ENCODE results near the gene ADCK1.
"Not testable (repeated sequence)": the region's sequence is repeated elsewhere in the genome, so short reads cannot be mapped to it uniquely, and the experiment has no call there.

Gene ADCK1

DNA sequence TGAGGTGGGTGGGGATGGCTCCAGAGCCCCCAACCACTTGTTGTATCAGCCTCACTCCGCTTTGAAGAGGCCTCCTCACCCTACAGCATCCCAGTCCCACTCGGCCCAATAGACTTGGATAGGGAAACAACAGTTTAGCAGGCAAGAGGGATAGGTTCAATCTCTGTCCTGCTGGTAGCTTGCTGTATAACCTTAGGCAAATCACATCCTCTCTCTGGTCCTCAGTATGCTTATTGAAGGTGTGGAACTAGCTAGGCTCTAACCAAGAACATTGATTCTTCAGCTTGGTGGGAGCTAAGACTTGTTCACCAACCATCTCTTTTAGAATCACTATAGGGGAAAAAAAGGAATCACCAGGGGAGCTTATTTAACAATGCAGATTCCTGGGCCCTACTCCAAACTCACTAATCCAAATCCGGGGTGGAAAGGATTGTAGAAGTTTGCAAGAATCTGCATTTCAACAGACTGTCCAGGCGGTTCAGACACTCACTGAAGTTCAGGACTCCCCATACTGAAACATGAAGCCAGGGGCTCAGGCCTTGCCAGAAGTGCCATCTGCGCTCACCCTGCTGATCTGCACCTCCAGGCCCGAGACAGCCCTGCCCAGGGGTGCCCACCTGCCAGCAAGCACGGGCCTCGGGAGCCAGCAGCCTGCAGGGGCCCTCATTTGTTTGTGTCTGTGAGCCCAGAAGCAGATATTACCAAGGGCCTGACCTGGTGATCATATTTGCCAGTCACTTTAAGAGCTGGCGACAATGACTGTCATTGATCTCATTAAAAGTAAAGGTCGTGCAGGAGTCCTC is 113.0 kb downstream of the ADCK1 start:
- Histone ChIP-seq H3K27me3 (replicated peaks in 2 of 5; ENCODE audit: control insufficient read depth in 4 of 5, insufficient read depth in 5 of 5, low read length in 4 of 5) (no peaks in the 10 kb centered on the region), H3K36me3 (ENCODE audit: control insufficient read depth in 4 of 4, insufficient read depth in 4 of 4, low read length in 3 of 4) (no peaks in the 10 kb centered on the region), H3K27ac (ENCODE audit: insufficient read depth in 1 of 2, low read depth in 1 of 2, low read length in 2 of 2, poor library complexity in 1 of 2, severe bottlenecking in 2 of 2) (no peak overlapping the region), H3K9me3 (ENCODE audit: control extremely low read depth in 1 of 5, control insufficient read depth in 4 of 5, insufficient read depth in 2 of 5, low read depth in 1 of 5, low read length in 4 of 5) (no peaks in the 10 kb centered on the region), H3K4me3 (ENCODE audit: control insufficient read depth in 1 of 7, extremely low read depth in 1 of 7, insufficient read depth in 4 of 7, low read depth in 2 of 7, low read length in 6 of 7) (no peak overlapping the region), H3K4me1 (ENCODE audit: control extremely low read depth in 1 of 4, control insufficient read depth in 4 of 4, insufficient read depth in 4 of 4, low read length in 3 of 4) (peaks cover 0 to 16% (median 3%) of the 10 kb centered on the region in 4 experiments)
- ChIA-PET POLR2A (no interaction called here), CTCF (interaction anchor here (1.1 to 2.4 kb wide), 3 partner anchors 8 to 51 kb away, joined by 3 to 6 read pairs (median 3); no protein-coding TSS in a partner anchor)
- no peak for DNase-seq
- WGBS (ENCODE audit: insufficient coverage): 91% methylated on average over 8 of the region's 10 CpGs

DNA sequence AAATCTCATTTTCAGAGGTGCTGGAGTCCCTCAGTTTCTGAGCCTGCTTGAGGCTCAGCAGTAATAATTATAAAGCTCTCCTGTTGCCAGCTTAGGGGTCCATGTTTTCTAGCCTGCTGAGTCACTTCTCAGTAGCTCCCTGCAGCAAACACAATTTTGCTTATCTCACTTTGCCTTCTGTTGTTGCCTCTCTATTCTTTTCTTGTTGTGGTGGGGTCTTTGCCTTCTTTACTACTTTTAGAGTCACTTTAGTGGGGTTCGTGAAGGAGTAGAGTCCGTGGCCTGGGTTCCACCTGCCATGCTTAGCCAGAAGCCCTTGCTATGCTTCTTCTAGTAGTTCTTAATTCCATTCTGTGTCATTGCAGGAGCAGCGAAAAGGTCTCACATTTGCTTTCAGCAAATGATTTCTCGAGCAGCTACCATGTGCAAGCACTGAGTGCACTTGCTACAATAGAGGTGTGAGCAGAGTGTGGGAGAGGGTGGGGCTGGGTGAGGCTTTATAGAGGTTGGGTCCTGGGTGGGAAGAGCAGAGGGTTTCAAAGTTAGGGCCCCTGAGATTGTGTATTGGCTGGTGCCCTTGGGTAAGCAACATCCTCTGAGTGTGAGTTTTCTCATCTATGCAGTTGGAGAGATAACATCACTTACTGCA is 114.3 kb downstream of the ADCK1 start:
- peak overlapping the region in 1 of 2 experiments; percentile 57 for H3K27ac ChIP-seq (ENCODE audit: insufficient read depth in 1 of 2, low read depth in 1 of 2, low read length in 2 of 2, poor library complexity in 1 of 2, severe bottlenecking in 2 of 2)
- H3K36me3 ChIP-seq (ENCODE audit: control insufficient read depth in 4 of 4, insufficient read depth in 4 of 4, low read length in 3 of 4): no peaks in the 10 kb centered on the region
- ChIA-PET CTCF (interaction anchor here (0.8 kb wide), 1 partner anchor 11 kb away, joined by 3 read pairs; no protein-coding TSS in a partner anchor), POLR2A (interaction anchor here (0.6 kb wide), 1 partner anchor 22 kb away, joined by 3 read pairs; no protein-coding TSS in a partner anchor)
- no peaks in the 10 kb centered on the region for H3K9me3 ChIP-seq (ENCODE audit: control extremely low read depth in 1 of 5, control insufficient read depth in 4 of 5, insufficient read depth in 2 of 5, low read depth in 1 of 5, low read length in 4 of 5)
- H3K27me3 ChIP-seq (replicated peaks in 2 of 5; ENCODE audit: control insufficient read depth in 4 of 5, insufficient read depth in 5 of 5, low read length in 4 of 5): no peaks in the 10 kb centered on the region
- WGBS (ENCODE audit: insufficient coverage): 70% methylated on average over 3 of the region's 4 CpGs
- H3K4me3 ChIP-seq (ENCODE audit: control insufficient read depth in 1 of 7, extremely low read depth in 1 of 7, insufficient read depth in 4 of 7, low read depth in 2 of 7, low read length in 6 of 7): no peak overlapping the region
- peak; percentile 32 to 87 (median 75) for DNase-seq
- H3K4me1 ChIP-seq (ENCODE audit: control extremely low read depth in 1 of 4, control insufficient read depth in 4 of 4, insufficient read depth in 4 of 4, low read length in 3 of 4): peaks cover 0 to 23% (median 8%) of the 10 kb centered on the region in 4 experiments

DNA sequence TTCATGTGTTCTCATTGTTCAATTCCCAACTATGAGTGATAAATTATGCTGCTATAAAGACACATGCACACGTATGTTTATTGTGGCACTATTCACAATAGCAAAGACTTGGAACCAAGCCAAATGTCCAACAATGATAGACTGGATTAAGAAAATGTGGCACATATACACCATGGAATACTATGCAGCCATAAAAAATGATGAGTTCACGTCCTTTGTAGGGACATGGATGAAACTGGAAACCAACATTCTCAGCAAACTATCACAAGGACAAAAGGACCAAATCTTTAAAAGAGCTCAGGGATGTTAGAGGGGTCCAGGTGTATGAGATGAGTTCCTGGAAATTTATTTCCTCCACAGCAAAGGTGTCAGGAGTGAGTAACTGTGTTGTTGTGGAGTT is 115.5 kb downstream of the ADCK1 start:
- no CpG with 5 or more reads among the region's 2 CpGs for WGBS (ENCODE audit: insufficient coverage)
- H3K4me3 ChIP-seq (ENCODE audit: control insufficient read depth in 1 of 7, extremely low read depth in 1 of 7, insufficient read depth in 4 of 7, low read depth in 2 of 7, low read length in 6 of 7); H3K36me3 ChIP-seq (ENCODE audit: control insufficient read depth in 4 of 4, insufficient read depth in 4 of 4, low read length in 3 of 4); H3K9me3 ChIP-seq (ENCODE audit: control extremely low read depth in 1 of 5, control insufficient read depth in 4 of 5, insufficient read depth in 2 of 5, low read depth in 1 of 5, low read length in 4 of 5); DNase-seq; POLR2A ChIA-PET; H3K27ac ChIP-seq (ENCODE audit: insufficient read depth in 1 of 2, low read depth in 1 of 2, low read length in 2 of 2, poor library complexity in 1 of 2, severe bottlenecking in 2 of 2); H3K27me3 ChIP-seq (replicated peaks in 2 of 5; ENCODE audit: control insufficient read depth in 4 of 5, insufficient read depth in 5 of 5, low read length in 4 of 5): not testable (repeated sequence)
- H3K4me1 ChIP-seq (ENCODE audit: control extremely low read depth in 1 of 4, control insufficient read depth in 4 of 4, insufficient read depth in 4 of 4, low read length in 3 of 4): peaks cover 0 to 23% (median 8%) of the 10 kb centered on the region in 4 experiments
- CTCF ChIA-PET: interaction anchor here (1.1 kb wide), 1 partner anchor 9 kb away, joined by 3 read pairs; no protein-coding TSS in a partner anchor

DNA sequence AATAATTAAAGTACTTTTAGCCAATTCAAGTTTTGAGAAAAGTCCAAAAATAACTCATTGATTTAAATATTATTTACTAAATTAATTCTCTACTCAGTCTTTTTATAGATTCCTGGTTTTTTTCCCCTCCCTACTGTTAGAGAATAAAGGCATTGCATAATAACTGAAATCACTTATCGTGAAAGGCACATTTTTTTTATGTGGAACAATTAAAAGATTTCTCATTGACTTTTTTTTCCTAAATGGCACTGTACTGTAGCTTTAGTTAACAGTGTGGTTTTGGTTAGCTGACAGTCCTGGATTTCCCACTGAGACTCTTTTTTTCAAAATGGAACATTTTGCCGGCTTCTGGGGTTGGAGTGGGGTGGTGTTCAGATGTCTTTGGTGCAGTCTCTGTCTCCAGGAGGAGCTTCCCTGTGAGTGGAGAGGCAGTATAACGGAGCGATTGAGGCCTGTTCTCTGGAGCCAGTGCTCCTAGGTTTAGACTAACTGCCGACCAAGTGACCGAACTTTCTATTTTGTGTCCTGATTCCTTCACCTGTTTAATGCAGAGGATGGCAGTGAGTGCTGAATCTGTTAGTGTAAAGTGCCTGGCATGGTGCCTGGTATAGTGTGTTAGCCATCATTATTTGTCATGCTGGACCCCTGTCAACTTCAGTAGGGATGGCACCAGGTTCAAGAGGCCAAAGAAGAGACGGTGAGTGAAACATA is 117.7 kb downstream of the ADCK1 start:
- Histone ChIP-seq H3K27me3 (replicated peaks in 2 of 5; ENCODE audit: control insufficient read depth in 4 of 5, insufficient read depth in 5 of 5, low read length in 4 of 5) (no peaks in the 10 kb centered on the region), H3K36me3 (ENCODE audit: control insufficient read depth in 4 of 4, insufficient read depth in 4 of 4, low read length in 3 of 4) (no peaks in the 10 kb centered on the region), H3K4me3 (ENCODE audit: control insufficient read depth in 1 of 7, extremely low read depth in 1 of 7, insufficient read depth in 4 of 7, low read depth in 2 of 7, low read length in 6 of 7) (no peak overlapping the region), H3K9me3 (ENCODE audit: control extremely low read depth in 1 of 5, control insufficient read depth in 4 of 5, insufficient read depth in 2 of 5, low read depth in 1 of 5, low read length in 4 of 5) (no peaks in the 10 kb centered on the region), H3K4me1 (ENCODE audit: control extremely low read depth in 1 of 4, control insufficient read depth in 4 of 4, insufficient read depth in 4 of 4, low read length in 3 of 4) (peaks cover 0 to 23% (median 8%) of the 10 kb centered on the region in 4 experiments), H3K27ac (ENCODE audit: insufficient read depth in 1 of 2, low read depth in 1 of 2, low read length in 2 of 2, poor library complexity in 1 of 2, severe bottlenecking in 2 of 2) (peak overlapping the region in 1 of 2 experiments; percentile 47)
- ChIA-PET CTCF (no interaction called here), POLR2A (no interaction called here)
- DNase-seq: peak in 1 of 3 donors; percentile 35
- no CpG with 5 or more reads among the region's 7 CpGs for WGBS (ENCODE audit: insufficient coverage)

DNA sequence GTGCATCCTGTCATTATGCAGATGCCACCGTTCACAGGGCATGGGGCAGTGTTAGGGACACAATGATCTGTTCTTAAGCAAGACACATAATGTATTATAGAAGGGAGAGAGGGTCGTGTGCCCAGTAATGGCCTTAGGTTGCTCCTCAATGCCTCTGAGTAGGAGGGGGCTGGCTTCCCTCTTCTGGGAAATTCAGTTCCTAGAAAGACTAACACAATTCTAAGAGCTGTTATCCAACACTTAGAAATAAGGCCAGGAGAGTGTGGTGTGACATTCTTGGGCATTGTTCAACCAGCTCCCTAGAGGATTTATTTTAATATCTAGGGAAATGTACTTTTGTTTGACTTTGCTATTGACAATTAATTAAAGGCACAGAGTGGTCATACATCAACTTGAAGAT is 118.5 kb downstream of the ADCK1 start:
- no peak for DNase-seq
- Histone ChIP-seq H3K4me1 (ENCODE audit: control extremely low read depth in 1 of 4, control insufficient read depth in 4 of 4, insufficient read depth in 4 of 4, low read length in 3 of 4) (peaks cover 0 to 23% (median 9%) of the 10 kb centered on the region in 4 experiments), H3K9me3 (ENCODE audit: control extremely low read depth in 1 of 5, control insufficient read depth in 4 of 5, insufficient read depth in 2 of 5, low read depth in 1 of 5, low read length in 4 of 5) (no peaks in the 10 kb centered on the region), H3K27ac (ENCODE audit: insufficient read depth in 1 of 2, low read depth in 1 of 2, low read length in 2 of 2, poor library complexity in 1 of 2, severe bottlenecking in 2 of 2) (peak overlapping the region in 1 of 2 experiments; percentile 47), H3K4me3 (ENCODE audit: control insufficient read depth in 1 of 7, extremely low read depth in 1 of 7, insufficient read depth in 4 of 7, low read depth in 2 of 7, low read length in 6 of 7) (no peak overlapping the region), H3K36me3 (ENCODE audit: control insufficient read depth in 4 of 4, insufficient read depth in 4 of 4, low read length in 3 of 4) (no peaks in the 10 kb centered on the region), H3K27me3 (replicated peaks in 2 of 5; ENCODE audit: control insufficient read depth in 4 of 5, insufficient read depth in 5 of 5, low read length in 4 of 5) (no peaks in the 10 kb centered on the region)
- WGBS (ENCODE audit: insufficient coverage): no CpG with 5 or more reads among the region's 2 CpGs
- CTCF ChIA-PET: no interaction called here
- POLR2A ChIA-PET: no interaction called here

DNA sequence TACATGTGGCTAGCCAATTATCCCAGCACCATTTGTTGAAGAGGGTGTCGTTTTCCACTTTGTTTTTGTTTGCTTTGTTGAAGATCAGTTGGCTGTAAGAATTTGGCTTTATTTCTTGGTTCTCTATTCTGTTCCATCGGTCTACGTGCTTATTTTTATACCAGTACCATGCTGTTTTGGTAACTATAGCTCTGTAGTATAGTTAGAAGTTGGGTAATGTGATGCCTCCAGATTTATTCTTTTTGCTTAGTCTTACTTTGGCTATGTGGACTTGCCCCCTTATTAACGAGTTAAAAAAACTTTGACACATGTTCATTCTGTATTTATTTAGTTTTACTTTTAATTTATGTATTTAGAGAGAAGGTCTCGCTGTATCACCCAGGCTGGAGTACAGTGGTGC is 120.4 kb downstream of the ADCK1 start:
- Histone ChIP-seq H3K27ac (ENCODE audit: insufficient read depth in 1 of 2, low read depth in 1 of 2, low read length in 2 of 2, poor library complexity in 1 of 2, severe bottlenecking in 2 of 2) (no peak overlapping the region), H3K9me3 (ENCODE audit: control extremely low read depth in 1 of 5, control insufficient read depth in 4 of 5, insufficient read depth in 2 of 5, low read depth in 1 of 5, low read length in 4 of 5) (no peaks in the 10 kb centered on the region), H3K4me3 (ENCODE audit: control insufficient read depth in 1 of 7, extremely low read depth in 1 of 7, insufficient read depth in 4 of 7, low read depth in 2 of 7, low read length in 6 of 7) (no peak overlapping the region), H3K4me1 (ENCODE audit: control extremely low read depth in 1 of 4, control insufficient read depth in 4 of 4, insufficient read depth in 4 of 4, low read length in 3 of 4) (peaks cover 0 to 13% (median 6%) of the 10 kb centered on the region in 4 experiments), H3K36me3 (ENCODE audit: control insufficient read depth in 4 of 4, insufficient read depth in 4 of 4, low read length in 3 of 4) (no peaks in the 10 kb centered on the region), H3K27me3 (replicated peaks in 2 of 5; ENCODE audit: control insufficient read depth in 4 of 5, insufficient read depth in 5 of 5, low read length in 4 of 5) (no peaks in the 10 kb centered on the region)
- no peak for DNase-seq
- POLR2A ChIA-PET: no interaction called here
- WGBS (ENCODE audit: insufficient coverage): no CpG with 5 or more reads among the region's 5 CpGs
- CTCF ChIA-PET: interaction anchor here (0.7 kb wide), 1 partner anchor 41 kb away, joined by 3 read pairs; no protein-coding TSS in a partner anchor
